NCI-H2107 treated with DMSO at 0.1 percent for 48 hours (cell line): ENCODE data around the gene EPSTI1.
"Not testable (repeated sequence)": the region's sequence is repeated elsewhere in the genome, so short reads cannot be mapped to it uniquely, and the experiment has no call there.

Experiments
- DNase-seq: peaks from one replicate; lab custom pipeline; 2025; ENCODE audit not compliant: unreplicated experiment; lab: John Stamatoyannopoulos, UW

The EPSTI1 gene

GRCh38 chr13:42991898-42992763 lies at the start of gene EPSTI1:
TSS of gene EPSTI1 (minus strand) at chr13:42992241. CDS start at chr13:42992165, 76 bp downstream.
- no peak for DNase-seq

GRCh38 chr13:43041369-43041921 lies 49.4 kb upstream of the EPSTI1 start:
- no peak for DNase-seq

GRCh38 chr13:43040581-43041368 lies 48.7 kb upstream of the EPSTI1 start:
- DNase-seq, result not testable (repeated sequence)

GRCh38 chr13:43039966-43040365 lies 47.9 kb upstream of the EPSTI1 start:
- DNase-seq, result no peak

- no peak for DNase-seq
Observed at GRCh38 chr13:43036351-43037250, 44.6 kb upstream of the EPSTI1 start.

GRCh38 chr13:43033038-43033437 lies 41.0 kb upstream of the EPSTI1 start:
- DNase-seq, result no peak

- DNase-seq, result no peak
Observed at GRCh38 chr13:43031881-43032280, 39.8 kb upstream of the EPSTI1 start.

- no peak for DNase-seq
Observed at GRCh38 chr13:43030548-43030947, 38.5 kb upstream of the EPSTI1 start.

- DNase-seq, result no peak
Observed at GRCh38 chr13:43026262-43026661, 34.2 kb upstream of the EPSTI1 start.

- DNase-seq, result no peak
Observed at GRCh38 chr13:43023289-43023963, 31.4 kb upstream of the EPSTI1 start, which contains the start of gene DNAJC15. TSS of gene DNAJC15 (plus strand) at chr13:43023586. CDS start at chr13:43023627, 41 bp downstream.

GRCh38 chr13:43022934-43023288 lies 30.9 kb upstream of the EPSTI1 start:
- DNase-seq, result no peak

- DNase-seq, result no peak
Observed at GRCh38 chr13:43021926-43022670, 30.1 kb upstream of the EPSTI1 start.

- no peak for DNase-seq
Observed at GRCh38 chr13:43020794-43021193, 28.8 kb upstream of the EPSTI1 start.

- no peak for DNase-seq
Observed at GRCh38 chr13:43019811-43020210, 27.8 kb upstream of the EPSTI1 start.

- DNase-seq, result no peak
Observed at GRCh38 chr13:43016226-43016625, 24.2 kb upstream of the EPSTI1 start.

GRCh38 chr13:43014162-43014561 lies 22.1 kb upstream of the EPSTI1 start:
- DNase-seq, result no peak

- DNase-seq, result no peak
Observed at GRCh38 chr13:43009506-43009905, 17.5 kb upstream of the EPSTI1 start.

- no peak for DNase-seq
Observed at GRCh38 chr13:43008596-43008995, 16.6 kb upstream of the EPSTI1 start.

GRCh38 chr13:43006893-43007631 lies 15.0 kb upstream of the EPSTI1 start:
- no peak for DNase-seq
